Endothelial cell of umbilical vein (primary cell): Measurements from ENCODE around the gene SFXN2.

Experiments
- EZH2 ChIP-seq: IDR thresholded peaks from 2 replicates; pipeline ENCODE4 v1.6.1; 2012; ENCODE audit warnings: borderline replicate concordance, low read depth, mild to moderate bottlenecking, moderate library complexity, low read length, inconsistent platforms; ENCODE audit not compliant: severe bottlenecking
- POLR2AphosphoS5 ChIP-seq: IDR thresholded peaks from 2 replicates; pipeline ENCODE4 v1.6.1; 2012; ENCODE audit warnings: low read depth, mild to moderate bottlenecking, control low read depth, low read length, moderate library complexity; ENCODE audit not compliant: insufficient read depth
- TF ChIP-seq, protein P1 (sequence below), 2 donors: IDR thresholded peaks; 1 replicate in 1 of 2; 2 replicates in 1 of 2; pipeline ENCODE4 v1.5.1; 2011; ENCODE audit warnings: low read length in 2 of 2, mild to moderate bottlenecking in 2 of 2, moderate library complexity in 2 of 2, control low read depth in 1 of 2, inconsistent platforms in 1 of 2, low read depth in 1 of 2; ENCODE audit not compliant: insufficient read depth in 1 of 2; ENCODE audit errors: extremely low read depth in 1 of 2

- no peak for TF ChIP-seq EZH2
- TF ChIP-seq, protein P1, sequence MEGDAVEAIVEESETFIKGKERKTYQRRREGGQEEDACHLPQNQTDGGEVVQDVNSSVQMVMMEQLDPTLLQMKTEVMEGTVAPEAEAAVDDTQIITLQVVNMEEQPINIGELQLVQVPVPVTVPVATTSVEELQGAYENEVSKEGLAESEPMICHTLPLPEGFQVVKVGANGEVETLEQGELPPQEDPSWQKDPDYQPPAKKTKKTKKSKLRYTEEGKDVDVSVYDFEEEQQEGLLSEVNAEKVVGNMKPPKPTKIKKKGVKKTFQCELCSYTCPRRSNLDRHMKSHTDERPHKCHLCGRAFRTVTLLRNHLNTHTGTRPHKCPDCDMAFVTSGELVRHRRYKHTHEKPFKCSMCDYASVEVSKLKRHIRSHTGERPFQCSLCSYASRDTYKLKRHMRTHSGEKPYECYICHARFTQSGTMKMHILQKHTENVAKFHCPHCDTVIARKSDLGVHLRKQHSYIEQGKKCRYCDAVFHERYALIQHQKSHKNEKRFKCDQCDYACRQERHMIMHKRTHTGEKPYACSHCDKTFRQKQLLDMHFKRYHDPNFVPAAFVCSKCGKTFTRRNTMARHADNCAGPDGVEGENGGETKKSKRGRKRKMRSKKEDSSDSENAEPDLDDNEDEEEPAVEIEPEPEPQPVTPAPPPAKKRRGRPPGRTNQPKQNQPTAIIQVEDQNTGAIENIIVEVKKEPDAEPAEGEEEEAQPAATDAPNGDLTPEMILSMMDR (IDR thresholded peaks at IDR 0.05; ENCODE audit: extremely low read depth in 1 of 2, insufficient read depth in 1 of 2, low read depth in 1 of 2, low read length in 2 of 2), result no peak
- no peak for TF ChIP-seq POLR2AphosphoS5
These were observed 69.1 kb downstream of the SFXN2 start for GRCh38 chr10:102783568-102783967.
